Measurements from ENCODE around the gene GLYATL3. TPM values are rescaled to one million over a fixed set of nuclear protein-coding genes. Genes with fewer than 3 reads are reported as not detected.

The GLYATL3 gene
- total RNA-seq, 2 donors from 2014 or later, result not detected

- ATAC-seq (ENCODE audit: insufficient number of reproducible peaks, low FRiP score, low read depth) (no peak), DNase-seq (ENCODE audit: low spot score) (no peak)
- Histone ChIP-seq H3K4me1 (ENCODE audit: control insufficient read depth in 1 of 2, low read depth in 2 of 2) (no peaks in the 10 kb centered on the region), H3K4me3 (no peak overlapping the region), H3K36me3 (no peaks in the 10 kb centered on the region), H3K27me3 (replicated peaks; ENCODE audit: insufficient read depth) (no peaks in the 10 kb centered on the region), H3K9me3 (no peaks in the 10 kb centered on the region), H3K27ac (no peak overlapping the region)
- no peak for TF ChIP-seq CTCF (IDR thresholded peaks at IDR 0.05)
Observed at GRCh38 chr6:49504666-49505065, 4.9 kb downstream of the GLYATL3 start.

GRCh38 chr6:49506569-49507111, 6.9 kb downstream of the GLYATL3 start:
- H3K27me3 ChIP-seq (replicated peaks; ENCODE audit: insufficient read depth), result no peaks in the 10 kb centered on the region
- no peaks in the 10 kb centered on the region for H3K4me1 ChIP-seq (ENCODE audit: control insufficient read depth in 1 of 2, low read depth in 2 of 2)
- H3K4me3 ChIP-seq, result no peak overlapping the region
- DNase-seq (ENCODE audit: low spot score), result no peak
- H3K27ac ChIP-seq, result no peak overlapping the region
- ATAC-seq (ENCODE audit: insufficient number of reproducible peaks, low FRiP score, low read depth), result no peak
- no peak for TF ChIP-seq CTCF (IDR thresholded peaks at IDR 0.05)
- H3K9me3 ChIP-seq, result no peaks in the 10 kb centered on the region
- no peaks in the 10 kb centered on the region for H3K36me3 ChIP-seq

- DNase-seq (ENCODE audit: low spot score) (no peak), ATAC-seq (ENCODE audit: insufficient number of reproducible peaks, low FRiP score, low read depth) (no peak)
- Histone ChIP-seq H3K27ac (no peak overlapping the region), H3K27me3 (replicated peaks; ENCODE audit: insufficient read depth) (no peaks in the 10 kb centered on the region), H3K9me3 (no peaks in the 10 kb centered on the region), H3K4me3 (no peak overlapping the region), H3K36me3 (no peaks in the 10 kb centered on the region), H3K4me1 (ENCODE audit: control insufficient read depth in 1 of 2, low read depth in 2 of 2) (no peaks in the 10 kb centered on the region)
- no peak for TF ChIP-seq CTCF (IDR thresholded peaks at IDR 0.05)
Observed at GRCh38 chr6:49509342-49509741, 9.6 kb downstream of the GLYATL3 start.

GRCh38 chr6:49513153-49513989, 13.6 kb downstream of the GLYATL3 start:
- TF ChIP-seq CTCF (IDR thresholded peaks at IDR 0.05), result no peak
- no peaks in the 10 kb centered on the region for H3K9me3 ChIP-seq
- no peaks in the 10 kb centered on the region for H3K4me1 ChIP-seq (ENCODE audit: control insufficient read depth in 1 of 2, low read depth in 2 of 2)
- DNase-seq (ENCODE audit: low spot score) (no peak), ATAC-seq (ENCODE audit: insufficient number of reproducible peaks, low FRiP score, low read depth) (no peak)
- no peak overlapping the region for H3K27ac ChIP-seq
- H3K36me3 ChIP-seq, result no peaks in the 10 kb centered on the region
- H3K27me3 ChIP-seq (replicated peaks; ENCODE audit: insufficient read depth), result no peaks in the 10 kb centered on the region
- no peak overlapping the region for H3K4me3 ChIP-seq

- Histone ChIP-seq H3K9me3 (no peaks in the 10 kb centered on the region), H3K36me3 (no peaks in the 10 kb centered on the region), H3K27ac (no peak overlapping the region), H3K4me1 (ENCODE audit: control insufficient read depth in 1 of 2, low read depth in 2 of 2) (no peaks in the 10 kb centered on the region), H3K27me3 (replicated peaks; ENCODE audit: insufficient read depth) (no peaks in the 10 kb centered on the region), H3K4me3 (no peak overlapping the region)
- DNase-seq (ENCODE audit: low spot score) (no peak), ATAC-seq (ENCODE audit: insufficient number of reproducible peaks, low FRiP score, low read depth) (no peak)
- no peak for TF ChIP-seq CTCF (IDR thresholded peaks at IDR 0.05)
Observed at GRCh38 chr6:49514571-49515484, 15.1 kb downstream of the GLYATL3 start.

Data from thoracic aorta (tissue), 2 donors.